Liver (tissue), 9 donors: ENCODE data around the gene INPP5K. TPM values are rescaled to one million over a fixed set of nuclear protein-coding genes. Genes with fewer than 3 reads are reported as not detected.

Experiments used
- DNase-seq: peaks from one replicate; pipeline ENCODE4 v3.0.0-alpha.2; 2017; ENCODE audit warnings: low spot score
- H3K27ac ChIP-seq, 2 donors: one replicate each; pipeline ENCODE4 v1.7.0; 2013; ENCODE audit warnings: inconsistent platforms in 2 of 2, low read length in 2 of 2, control low read depth in 1 of 2, low read depth in 1 of 2, mild to moderate bottlenecking in 1 of 2
- H3K27me3 ChIP-seq, 4 donors: one replicate each; pipeline versions ENCODE4 v1.6.1 to v1.7.0; 2013; ENCODE audit warnings: low read length in 3 of 4, inconsistent platforms in 1 of 4, mild to moderate bottlenecking in 1 of 4, moderate library complexity in 1 of 4; ENCODE audit not compliant: control insufficient read depth in 4 of 4, insufficient read depth in 4 of 4
- H3K36me3 ChIP-seq, 4 donors: one replicate each; pipeline versions ENCODE4 v1.6.1 to v1.7.0; 2013; ENCODE audit warnings: low read length in 3 of 4, mild to moderate bottlenecking in 3 of 4, low read depth in 1 of 4, moderate library complexity in 1 of 4; ENCODE audit not compliant: control insufficient read depth in 4 of 4, insufficient read depth in 3 of 4
- H3K4me1 ChIP-seq, 4 donors: one replicate each; pipeline versions ENCODE4 v1.6.1 to v1.7.0; 2013; ENCODE audit warnings: low read length in 3 of 4, mild to moderate bottlenecking in 3 of 4, moderate library complexity in 1 of 4; ENCODE audit not compliant: control insufficient read depth in 4 of 4, insufficient read depth in 4 of 4
- H3K4me3 ChIP-seq, 3 donors: one replicate each; pipeline versions ENCODE4 v1.6.1 to v1.7.0; 2013; ENCODE audit warnings: low read length in 3 of 3, control low read depth in 1 of 3, low read depth in 1 of 3, mild to moderate bottlenecking in 1 of 3
- H3K9ac ChIP-seq, 2 donors: one replicate each; pipeline ENCODE4 v1.7.0; 2013; ENCODE audit warnings: low read length in 2 of 2, mild to moderate bottlenecking in 2 of 2, moderate library complexity in 2 of 2, control low read depth in 1 of 2, low read depth in 1 of 2
- H3K9me3 ChIP-seq, 4 donors: one replicate each; pipeline versions ENCODE4 v1.6.1 to v1.7.0; 2013; ENCODE audit warnings: low read length in 3 of 4; ENCODE audit not compliant: control insufficient read depth in 4 of 4
- EGR1 ChIP-seq, 2 donors: IDR thresholded peaks; 2 replicates each; pipeline ENCODE4 v1.6.1; 2016 to 2018; ENCODE audit warnings: antibody characterized with exemption in 2 of 2, low read depth in 2 of 2
- FOXA1 ChIP-seq: IDR thresholded peaks from 2 replicates; pipeline ENCODE4 v1.6.1; 2016; ENCODE audit warnings: antibody characterized with exemption
- FOXA2 ChIP-seq: IDR thresholded peaks from 2 replicates; pipeline ENCODE4 v1.6.1; 2016; ENCODE audit warnings: antibody characterized with exemption
- GABPA ChIP-seq, 2 donors: IDR thresholded peaks in 1 of 2; conservative IDR thresholded peaks in 1 of 2; 2 replicates each; pipeline ENCODE4 v1.6.1; 2016; ENCODE audit warnings: antibody characterized with exemption in 2 of 2, mild to moderate bottlenecking in 1 of 2, moderate library complexity in 1 of 2
- HNF4A ChIP-seq, 2 donors: conservative IDR thresholded peaks; 2 replicates each; pipeline ENCODE4 v1.6.1; 2016; ENCODE audit warnings: antibody characterized with exemption in 2 of 2, mild to moderate bottlenecking in 2 of 2
- HNF4G ChIP-seq: IDR thresholded peaks from 2 replicates; pipeline ENCODE4 v1.6.1; 2016; ENCODE audit warnings: antibody characterized with exemption
- JUND ChIP-seq, 2 donors: IDR thresholded peaks; 2 replicates each; pipeline ENCODE4 v1.6.1; 2016; ENCODE audit warnings: antibody characterized with exemption in 2 of 2
- NR2F2 ChIP-seq: IDR thresholded peaks from 2 replicates; pipeline ENCODE4 v1.6.1; 2016; ENCODE audit warnings: antibody characterized with exemption
- RAD21 ChIP-seq, 2 donors: IDR thresholded peaks; 2 replicates each; pipeline ENCODE4 v1.6.1; 2016; ENCODE audit warnings: antibody characterized with exemption in 2 of 2, mild to moderate bottlenecking in 2 of 2
- RXRA ChIP-seq, 2 donors: IDR thresholded peaks; 2 replicates each; pipeline ENCODE4 v1.6.1; 2017 to 2018; ENCODE audit warnings: antibody characterized with exemption in 2 of 2, mild to moderate bottlenecking in 1 of 2
- SP1 ChIP-seq: IDR thresholded peaks from 2 replicates; pipeline ENCODE4 v1.6.1; 2018; ENCODE audit warnings: antibody characterized with exemption, mild to moderate bottlenecking
- TAF1 ChIP-seq: conservative IDR thresholded peaks from 2 replicates; pipeline ENCODE4 v1.6.1; 2016; ENCODE audit warnings: antibody characterized with exemption, mild to moderate bottlenecking
- YY1 ChIP-seq: IDR thresholded peaks from 2 replicates; pipeline ENCODE4 v1.6.1; 2016; ENCODE audit warnings: antibody characterized with exemption, mild to moderate bottlenecking
- WGBS: extraction: QIAGEN DNeasy Blood & Tissue Kit; methylation state at CpG from one replicate; pipeline ENCODE4 v1.1.7; 2013; 5-methylcytosine and 5-hydroxymethylcytosine counted together
- polyA plus RNA-seq, 2 donors: library from polyadenylated mRNA; stranded (reverse) in 1 of 2; unstranded in 1 of 2; fragments of 200-250 nt in 1 of 2; fragments of >200 nt in 1 of 2; fragmentation: Nextera tagmentation in 1 of 2; extraction: Ambion mirVana in 1 of 2; gene quantifications; one replicate each; pipeline versions ENCODE4 v1.2.1 to v1.2.3, GENCODE V29; 2013 to 2015
- total RNA-seq, 2 donors: library from RNA; depleted of rRNA; stranded (reverse); fragments of >200 nt; gene quantifications; one replicate each; pipeline ENCODE4 v1.2.3, GENCODE V29; 2014
- TF ChIP-seq, protein P1 (sequence below): IDR thresholded peaks from 2 replicates; pipeline ENCODE4 v1.6.1; 2016; ENCODE audit warnings: antibody characterized with exemption
- TF ChIP-seq, protein P2 (sequence below): fragments of 150-350 bp; IDR thresholded peaks from 2 replicates; pipeline ENCODE4 v1.5.1; 2017; ENCODE audit warnings: improper control_type of control experiment, low read depth, low read length; ENCODE audit not compliant: missing input control
- TF ChIP-seq, protein P3 (sequence below): IDR thresholded peaks from 2 replicates; pipeline ENCODE4 v1.6.1; 2016; ENCODE audit warnings: antibody characterized with exemption, mild to moderate bottlenecking
- TF ChIP-seq, protein P4 (sequence below): IDR thresholded peaks from 2 replicates; pipeline ENCODE4 v1.6.1; 2016; ENCODE audit warnings: antibody characterized with exemption
- TF ChIP-seq, protein P5 (sequence below): IDR thresholded peaks from 2 replicates; pipeline ENCODE4 v1.6.1; 2016; ENCODE audit warnings: antibody characterized with exemption
- donor health status: healthy.
- donor health status: healthy.
- donor health status: healthy.
- donor health status: healthy.
- donor health status: healthy.

INPP5K gene
- total and polyA plus RNA-seq, 4 donors, result 9.9 to 47.1 (median 15.9) TPM

DNA sequence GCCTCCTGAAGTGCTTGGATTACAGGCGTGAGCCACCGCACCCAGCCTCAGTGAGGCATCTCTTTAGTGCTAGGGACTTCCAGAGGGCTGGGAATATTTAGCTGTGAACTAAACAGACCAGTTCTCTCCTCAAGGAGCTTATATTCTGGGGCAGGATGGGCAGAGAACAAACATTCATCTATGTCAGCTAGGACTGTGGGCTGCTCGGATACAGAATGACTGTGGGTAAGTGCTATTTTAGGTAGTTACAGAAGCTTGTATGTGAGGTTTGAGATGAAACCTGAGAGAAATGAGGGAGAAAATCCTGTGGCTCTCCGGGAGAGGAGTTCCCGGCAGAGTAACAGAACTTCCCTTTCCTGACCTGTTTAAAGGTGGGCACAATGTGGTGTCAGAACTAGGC is 6.2 kb upstream of the INPP5K start:
- Histone ChIP-seq H3K9ac (no peak overlapping the region), H3K27me3 (no peaks in the 10 kb centered on the region), H3K9me3 (no peaks in the 10 kb centered on the region), H3K36me3 (peaks cover 0 to 27% (median 8%) of the 10 kb centered on the region in 4 donors), H3K27ac (no peak overlapping the region), H3K4me1 (peaks cover 0 to 2% (median 1%) of the 10 kb centered on the region in 4 donors), H3K4me3 (no peak overlapping the region)
- TF ChIP-seq YY1 (no peak), RAD21 (IDR thresholded peaks at IDR 0.05) (no peak), JUND (IDR thresholded peaks at IDR 0.05) (no peak), FOXA2 (no peak), NR2F2 (no peak), EGR1 (IDR thresholded peaks at IDR 0.05; ENCODE audit: low read depth in 2 of 2) (no peak), SP1 (no peak), FOXA1 (no peak), HNF4G (no peak), TAF1 (no peak), HNF4A (conservative IDR thresholded peaks at IDR 0.05) (no peak), RXRA (IDR thresholded peaks at IDR 0.05) (no peak), GABPA (IDR thresholded peaks at IDR 0.05 in 1 of 2, conservative IDR thresholded peaks at IDR 0.05 in 1 of 2) (no peak)
- TF ChIP-seq, protein P1, sequence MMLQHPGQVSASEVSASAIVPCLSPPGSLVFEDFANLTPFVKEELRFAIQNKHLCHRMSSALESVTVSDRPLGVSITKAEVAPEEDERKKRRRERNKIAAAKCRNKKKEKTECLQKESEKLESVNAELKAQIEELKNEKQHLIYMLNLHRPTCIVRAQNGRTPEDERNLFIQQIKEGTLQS, result no peak
- TF ChIP-seq, protein P2, sequence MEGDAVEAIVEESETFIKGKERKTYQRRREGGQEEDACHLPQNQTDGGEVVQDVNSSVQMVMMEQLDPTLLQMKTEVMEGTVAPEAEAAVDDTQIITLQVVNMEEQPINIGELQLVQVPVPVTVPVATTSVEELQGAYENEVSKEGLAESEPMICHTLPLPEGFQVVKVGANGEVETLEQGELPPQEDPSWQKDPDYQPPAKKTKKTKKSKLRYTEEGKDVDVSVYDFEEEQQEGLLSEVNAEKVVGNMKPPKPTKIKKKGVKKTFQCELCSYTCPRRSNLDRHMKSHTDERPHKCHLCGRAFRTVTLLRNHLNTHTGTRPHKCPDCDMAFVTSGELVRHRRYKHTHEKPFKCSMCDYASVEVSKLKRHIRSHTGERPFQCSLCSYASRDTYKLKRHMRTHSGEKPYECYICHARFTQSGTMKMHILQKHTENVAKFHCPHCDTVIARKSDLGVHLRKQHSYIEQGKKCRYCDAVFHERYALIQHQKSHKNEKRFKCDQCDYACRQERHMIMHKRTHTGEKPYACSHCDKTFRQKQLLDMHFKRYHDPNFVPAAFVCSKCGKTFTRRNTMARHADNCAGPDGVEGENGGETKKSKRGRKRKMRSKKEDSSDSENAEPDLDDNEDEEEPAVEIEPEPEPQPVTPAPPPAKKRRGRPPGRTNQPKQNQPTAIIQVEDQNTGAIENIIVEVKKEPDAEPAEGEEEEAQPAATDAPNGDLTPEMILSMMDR, result no peak
- TF ChIP-seq, protein P3, sequence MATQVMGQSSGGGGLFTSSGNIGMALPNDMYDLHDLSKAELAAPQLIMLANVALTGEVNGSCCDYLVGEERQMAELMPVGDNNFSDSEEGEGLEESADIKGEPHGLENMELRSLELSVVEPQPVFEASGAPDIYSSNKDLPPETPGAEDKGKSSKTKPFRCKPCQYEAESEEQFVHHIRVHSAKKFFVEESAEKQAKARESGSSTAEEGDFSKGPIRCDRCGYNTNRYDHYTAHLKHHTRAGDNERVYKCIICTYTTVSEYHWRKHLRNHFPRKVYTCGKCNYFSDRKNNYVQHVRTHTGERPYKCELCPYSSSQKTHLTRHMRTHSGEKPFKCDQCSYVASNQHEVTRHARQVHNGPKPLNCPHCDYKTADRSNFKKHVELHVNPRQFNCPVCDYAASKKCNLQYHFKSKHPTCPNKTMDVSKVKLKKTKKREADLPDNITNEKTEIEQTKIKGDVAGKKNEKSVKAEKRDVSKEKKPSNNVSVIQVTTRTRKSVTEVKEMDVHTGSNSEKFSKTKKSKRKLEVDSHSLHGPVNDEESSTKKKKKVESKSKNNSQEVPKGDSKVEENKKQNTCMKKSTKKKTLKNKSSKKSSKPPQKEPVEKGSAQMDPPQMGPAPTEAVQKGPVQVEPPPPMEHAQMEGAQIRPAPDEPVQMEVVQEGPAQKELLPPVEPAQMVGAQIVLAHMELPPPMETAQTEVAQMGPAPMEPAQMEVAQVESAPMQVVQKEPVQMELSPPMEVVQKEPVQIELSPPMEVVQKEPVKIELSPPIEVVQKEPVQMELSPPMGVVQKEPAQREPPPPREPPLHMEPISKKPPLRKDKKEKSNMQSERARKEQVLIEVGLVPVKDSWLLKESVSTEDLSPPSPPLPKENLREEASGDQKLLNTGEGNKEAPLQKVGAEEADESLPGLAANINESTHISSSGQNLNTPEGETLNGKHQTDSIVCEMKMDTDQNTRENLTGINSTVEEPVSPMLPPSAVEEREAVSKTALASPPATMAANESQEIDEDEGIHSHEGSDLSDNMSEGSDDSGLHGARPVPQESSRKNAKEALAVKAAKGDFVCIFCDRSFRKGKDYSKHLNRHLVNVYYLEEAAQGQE, result no peak
- TF ChIP-seq, protein P4, sequence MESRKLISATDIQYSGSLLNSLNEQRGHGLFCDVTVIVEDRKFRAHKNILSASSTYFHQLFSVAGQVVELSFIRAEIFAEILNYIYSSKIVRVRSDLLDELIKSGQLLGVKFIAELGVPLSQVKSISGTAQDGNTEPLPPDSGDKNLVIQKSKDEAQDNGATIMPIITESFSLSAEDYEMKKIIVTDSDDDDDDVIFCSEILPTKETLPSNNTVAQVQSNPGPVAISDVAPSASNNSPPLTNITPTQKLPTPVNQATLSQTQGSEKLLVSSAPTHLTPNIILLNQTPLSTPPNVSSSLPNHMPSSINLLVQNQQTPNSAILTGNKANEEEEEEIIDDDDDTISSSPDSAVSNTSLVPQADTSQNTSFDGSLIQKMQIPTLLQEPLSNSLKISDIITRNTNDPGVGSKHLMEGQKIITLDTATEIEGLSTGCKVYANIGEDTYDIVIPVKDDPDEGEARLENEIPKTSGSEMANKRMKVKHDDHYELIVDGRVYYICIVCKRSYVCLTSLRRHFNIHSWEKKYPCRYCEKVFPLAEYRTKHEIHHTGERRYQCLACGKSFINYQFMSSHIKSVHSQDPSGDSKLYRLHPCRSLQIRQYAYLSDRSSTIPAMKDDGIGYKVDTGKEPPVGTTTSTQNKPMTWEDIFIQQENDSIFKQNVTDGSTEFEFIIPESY, result no peak
- TF ChIP-seq, protein P5, sequence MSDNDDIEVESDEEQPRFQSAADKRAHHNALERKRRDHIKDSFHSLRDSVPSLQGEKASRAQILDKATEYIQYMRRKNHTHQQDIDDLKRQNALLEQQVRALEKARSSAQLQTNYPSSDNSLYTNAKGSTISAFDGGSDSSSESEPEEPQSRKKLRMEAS, result no peak
- no peak for DNase-seq
- 96% methylated on average over 5 of the region's 5 CpGs for WGBS
